K562 (cell line): ENCODE data around the gene ASIP. TPM values are rescaled to one million over a fixed set of nuclear protein-coding genes. Genes with fewer than 3 reads are reported as not detected.

Experiments
- CREB5 ChIP-seq: fragments of 250-450 bp; sonication (Bioruptor Pico); IDR thresholded peaks from 2 replicates; pipeline ENCODE4 v1.5.0; 2020; ENCODE audit warnings: mild to moderate bottlenecking
- CTBP1 ChIP-seq: fragments of 450-650 bp; IDR thresholded peaks from 2 replicates; pipeline ENCODE4 v1.6.1; 2016; ENCODE audit warnings: borderline replicate concordance
- CXXC5 ChIP-seq: fragments of 250-450 bp; sonication (Bioruptor Pico); IDR thresholded peaks from 2 replicates; pipeline ENCODE4 v1.8.0; 2022; ENCODE audit warnings: inconsistent platforms, mild to moderate bottlenecking, moderate library complexity
- DACH1 ChIP-seq: fragments of 450-650 bp; IDR thresholded peaks from 2 replicates; pipeline ENCODE4 v1.6.1; 2018; ENCODE audit not compliant: partially characterized antibody
- E2F5 ChIP-seq: sonication (generic); formaldehyde crosslinking; IDR thresholded peaks from 2 replicates; pipeline ENCODE4 v1.8.0; 2022; ENCODE audit warnings: mild to moderate bottlenecking, missing genetic modification reagents
- FOXJ3 ChIP-seq: sonication (generic); formaldehyde crosslinking; IDR thresholded peaks from 2 replicates; pipeline ENCODE4 v1.4.0; 2020; ENCODE audit warnings: mild to moderate bottlenecking, missing genetic modification reagents
- MTA3 ChIP-seq: fragments of 450-650 bp; formaldehyde crosslinking; IDR thresholded peaks from 2 replicates; pipeline ENCODE4 v1.6.1; 2017; ENCODE audit warnings: mild to moderate bottlenecking, borderline replicate concordance
- NFE2 ChIP-seq: IDR thresholded peaks from 2 replicates; pipeline ENCODE4 v1.6.1; 2014; ENCODE audit warnings: antibody characterized with exemption, low read depth
- NR2C1 ChIP-seq, 2 experiments: fragments of 450-650 bp; IDR thresholded peaks; 2 replicates each; pipeline ENCODE4 v1.6.1; 2017; ENCODE audit warnings: mild to moderate bottlenecking in 2 of 2, antibody characterized with exemption in 1 of 2, inconsistent platforms in 1 of 2, missing compliant biosample characterization in 1 of 2, missing genetic modification characterization in 1 of 2
- RAD21 ChIP-seq, 2 experiments: fragments of 250-450 bp in 1 of 2; fragments of 450-650 bp in 1 of 2; sonication (Bioruptor Pico) in 1 of 2; formaldehyde crosslinking in 1 of 2; IDR thresholded peaks in 1 of 2; conservative IDR thresholded peaks in 1 of 2; 2 replicates each; pipeline versions ENCODE4 v1.4.0 to v1.8.0; 2020 to 2022; ENCODE audit warnings: mild to moderate bottlenecking in 2 of 2, moderate library complexity in 1 of 2
- TEAD4 ChIP-seq, 2 experiments: sonication (generic) in 1 of 2; formaldehyde crosslinking in 1 of 2; IDR thresholded peaks; 2 replicates each; pipeline versions ENCODE4 v1.6.1 to v1.8.0; 2012 to 2022; ENCODE audit warnings: borderline replicate concordance in 1 of 2, inconsistent platforms in 1 of 2, low read length in 1 of 2, mild to moderate bottlenecking in 1 of 2, missing genetic modification reagents in 1 of 2
- XRCC5 ChIP-seq: fragments of 200-400 bp; formaldehyde crosslinking; IDR thresholded peaks from 2 replicates; pipeline ENCODE4 v1.6.1; 2017; ENCODE audit warnings: low read depth, mild to moderate bottlenecking, low read length
- YY1 ChIP-seq, 3 experiments: IDR thresholded peaks; 2 replicates each; pipeline ENCODE4 v1.6.1; 2011; ENCODE audit warnings: low read length in 2 of 3, mild to moderate bottlenecking in 2 of 3, moderate library complexity in 2 of 3, borderline replicate concordance in 1 of 3, control low read depth in 1 of 3, low read depth in 1 of 3; ENCODE audit not compliant: insufficient read depth in 3 of 3, insufficient replicate concordance in 2 of 3, control insufficient read depth in 1 of 3, insufficient read length in 1 of 3; ENCODE audit errors: extremely low read depth in 1 of 3
- ZNF263 ChIP-seq: sonication (generic); formaldehyde crosslinking; IDR thresholded peaks from 2 replicates; pipeline ENCODE4 v1.8.0; 2022; ENCODE audit warnings: mild to moderate bottlenecking, missing genetic modification reagents, borderline replicate concordance
- ZNF584 ChIP-seq: fragments of 200-800 bp; sonication (Bioruptor generic); IDR thresholded peaks from 2 replicates; pipeline ENCODE4 v1.6.1; 2016; ENCODE audit warnings: low read depth, mild to moderate bottlenecking, missing genetic modification characterization, missing compliant biosample characterization
- polyA plus RNA-seq, 8 experiments: library from polyadenylated mRNA; depleted of rRNA in 4 of 8; stranded (reverse) in 5 of 8; unstranded in 3 of 8; fragments of >200 nt; fragmentation: Nextera tagmentation in 2 of 8; fragmentation: Illumina TruSeq in 1 of 8; extraction: Ambion mirVana in 2 of 8; extraction: Trizol in 1 of 8; gene quantifications; 2 replicates each; pipeline versions ENCODE4 v1.2.1 to v1.2.3, GENCODE V29; 2011 to 2014; ENCODE audit warnings: inconsistent platforms in 1 of 8, missing spikeins in 1 of 8
- total RNA-seq, 7 experiments: library from RNA; depleted of rRNA in 6 of 7; stranded (reverse); fragments of >200 nt in 6 of 7; fragmentation: Illumina TruSeq in 2 of 7; extraction: Trizol in 2 of 7; gene quantifications; 2 replicates each; pipeline versions ENCODE4 v1.2.1 to v1.2.3, GENCODE V29; 2011 to 2021; ENCODE audit warnings: low replicate concordance in 1 of 7
- TF ChIP-seq, protein P1 (sequence below): fragments of 450-650 bp; formaldehyde crosslinking; IDR thresholded peaks from 2 replicates; pipeline ENCODE4 v1.4.0; 2020; ENCODE audit warnings: mild to moderate bottlenecking, moderate library complexity

The ASIP gene
- total and polyA plus RNA-seq, 9 of the 15 experiments (the other 6 are each of a cell fraction or from before 2014, with no cell fraction given), result not detected

- peak; percentile 62; the same call in 1 of the 2 replicates for TF ChIP-seq ZNF263 (CRISPR knock-in tag)
- no peak for TF ChIP-seq CREB5 (CRISPR knock-in tag)
- TF ChIP-seq YY1 (IDR thresholded peaks at IDR 0.05; ENCODE audit: borderline replicate concordance in 1 of 3, control insufficient read depth in 1 of 3, extremely low read depth in 1 of 3, insufficient read depth in 3 of 3, insufficient read length in 1 of 3, insufficient replicate concordance in 2 of 3, low read depth in 1 of 3, low read length in 2 of 3), result peak in 1 of 3 experiments; percentile 53
- TF ChIP-seq, protein P1, sequence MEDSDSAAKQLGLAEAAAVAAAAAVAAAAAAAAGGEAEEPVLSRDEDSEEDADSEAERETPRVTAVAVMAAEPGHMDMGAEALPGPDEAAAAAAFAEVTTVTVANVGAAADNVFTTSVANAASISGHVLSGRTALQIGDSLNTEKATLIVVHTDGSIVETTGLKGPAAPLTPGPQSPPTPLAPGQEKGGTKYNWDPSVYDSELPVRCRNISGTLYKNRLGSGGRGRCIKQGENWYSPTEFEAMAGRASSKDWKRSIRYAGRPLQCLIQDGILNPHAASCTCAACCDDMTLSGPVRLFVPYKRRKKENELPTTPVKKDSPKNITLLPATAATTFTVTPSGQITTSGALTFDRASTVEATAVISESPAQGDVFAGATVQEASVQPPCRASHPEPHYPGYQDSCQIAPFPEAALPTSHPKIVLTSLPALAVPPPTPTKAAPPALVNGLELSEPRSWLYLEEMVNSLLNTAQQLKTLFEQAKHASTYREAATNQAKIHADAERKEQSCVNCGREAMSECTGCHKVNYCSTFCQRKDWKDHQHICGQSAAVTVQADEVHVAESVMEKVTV (CRISPR knock-in tag), result peak; percentile 99
- peak; percentile 19; the same call in 1 of the 2 replicates for TF ChIP-seq MTA3
- TF ChIP-seq E2F5, result 0 out of 2 replicates have a peak, but pooled peaks have one; percentile 19
- peak; percentile 77; the same call in 1 of the 2 replicates for TF ChIP-seq CTBP1
- TF ChIP-seq RAD21 (CRISPR knock-in tag; conservative IDR thresholded peaks at IDR 0.05 in 1 of 2, IDR thresholded peaks at IDR 0.05 in 1 of 2), result peak; percentile 100
- TF ChIP-seq NFE2, result 0 out of 2 replicates have a peak, but pooled peaks have one; percentile 8
- TF ChIP-seq XRCC5, result peak; percentile 96
- TF ChIP-seq CXXC5, result peak; percentile 47; the same call in 1 of the 2 replicates
- no peak for TF ChIP-seq FOXJ3
- TF ChIP-seq ZNF584, result no peak
- 0 out of 2 replicates have a peak, but pooled peaks have one; percentile 32 for TF ChIP-seq TEAD4 (IDR thresholded peaks at IDR 0.05; ENCODE audit: low read length)
- TF ChIP-seq TEAD4 (CRISPR knock-in tag; IDR thresholded peaks at IDR 0.05; ENCODE audit: borderline replicate concordance), result no peak
- TF ChIP-seq DACH1, result peak; percentile 18
- no peak for TF ChIP-seq NR2C1 (IDR thresholded peaks at IDR 0.05)
- peak; percentile 36; the same call in 1 of the 2 replicates for TF ChIP-seq NR2C1 (tag; IDR thresholded peaks at IDR 0.05)
These were observed 71.5 kb downstream of the ASIP start (continued) for GRCh38 chr20:34312544-34313217.
